Lower leg skin (tissue), 3 donors: Measurements from ENCODE around the gene KCNT1.

Source experiments
- POLR2A ChIP-seq, 2 donors: fragments of 450-650 bp; IDR thresholded peaks; one replicate each; pipeline ENCODE4 v1.6.1; 2016 to 2017; ENCODE audit warnings: antibody characterized with exemption in 2 of 2, mild to moderate bottlenecking in 1 of 2, moderate library complexity in 1 of 2
- TF ChIP-seq, protein P1 (sequence below), 3 donors: fragments of 450-650 bp; IDR thresholded peaks; one replicate each; pipeline ENCODE4 v1.5.1; 2016; ENCODE audit warnings: antibody characterized with exemption in 3 of 3, mild to moderate bottlenecking in 3 of 3, moderate library complexity in 2 of 3

DNA sequence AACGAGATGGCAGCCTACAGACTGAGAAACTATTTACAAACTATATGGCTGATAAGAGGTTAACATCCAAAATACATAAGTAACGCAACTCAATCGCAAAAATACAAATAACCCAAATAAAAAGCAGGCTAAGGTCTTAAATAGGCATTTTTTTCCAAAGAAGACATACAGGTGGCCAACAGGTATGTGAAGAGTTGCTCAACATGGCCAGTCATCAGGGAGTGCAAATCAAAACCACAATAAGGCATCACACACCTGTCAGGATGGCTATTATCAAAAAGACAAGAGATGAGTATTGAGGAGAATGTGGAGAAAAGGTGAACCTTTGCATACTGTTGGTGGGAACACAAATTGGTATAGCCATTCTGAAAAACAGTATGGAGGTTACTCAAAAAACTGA is 131.9 kb downstream of the KCNT1 start:
- TF ChIP-seq, protein P1, sequence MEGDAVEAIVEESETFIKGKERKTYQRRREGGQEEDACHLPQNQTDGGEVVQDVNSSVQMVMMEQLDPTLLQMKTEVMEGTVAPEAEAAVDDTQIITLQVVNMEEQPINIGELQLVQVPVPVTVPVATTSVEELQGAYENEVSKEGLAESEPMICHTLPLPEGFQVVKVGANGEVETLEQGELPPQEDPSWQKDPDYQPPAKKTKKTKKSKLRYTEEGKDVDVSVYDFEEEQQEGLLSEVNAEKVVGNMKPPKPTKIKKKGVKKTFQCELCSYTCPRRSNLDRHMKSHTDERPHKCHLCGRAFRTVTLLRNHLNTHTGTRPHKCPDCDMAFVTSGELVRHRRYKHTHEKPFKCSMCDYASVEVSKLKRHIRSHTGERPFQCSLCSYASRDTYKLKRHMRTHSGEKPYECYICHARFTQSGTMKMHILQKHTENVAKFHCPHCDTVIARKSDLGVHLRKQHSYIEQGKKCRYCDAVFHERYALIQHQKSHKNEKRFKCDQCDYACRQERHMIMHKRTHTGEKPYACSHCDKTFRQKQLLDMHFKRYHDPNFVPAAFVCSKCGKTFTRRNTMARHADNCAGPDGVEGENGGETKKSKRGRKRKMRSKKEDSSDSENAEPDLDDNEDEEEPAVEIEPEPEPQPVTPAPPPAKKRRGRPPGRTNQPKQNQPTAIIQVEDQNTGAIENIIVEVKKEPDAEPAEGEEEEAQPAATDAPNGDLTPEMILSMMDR (IDR thresholded peaks at IDR 0.05), result no peak
- no peak for TF ChIP-seq POLR2A (IDR thresholded peaks at IDR 0.05)
